Fibroblast of lung (primary cell): ENCODE data around the gene TGIF2. TPM values are rescaled to one million over a fixed set of nuclear protein-coding genes. Genes with fewer than 3 reads are reported as not detected.

Experiments used
- DNase-seq, 2 donors: peaks; one replicate each; pipeline versions ENCODE4 v3.0.0 to v3.0.0-alpha.2; 2010; ENCODE audit warnings: low read depth in 2 of 2
- H2AFZ ChIP-seq: 2 replicates; pipeline ENCODE4 v1.5.1; 2012; ENCODE audit warnings: low read length, control low read depth, inconsistent platforms
- H3K27ac ChIP-seq: 2 replicates; pipeline ENCODE4 v1.5.1; 2011; ENCODE audit warnings: low read length, control low read depth; ENCODE audit not compliant: insufficient read depth
- H3K27me3 ChIP-seq: 2 replicates; pipeline ENCODE4 v1.5.1; 2011; ENCODE audit warnings: mild to moderate bottlenecking, low read length; ENCODE audit not compliant: control insufficient read depth, insufficient read depth
- H3K36me3 ChIP-seq: 2 replicates; pipeline ENCODE4 v1.5.1; 2011; ENCODE audit warnings: low read length; ENCODE audit not compliant: control insufficient read depth, insufficient read depth
- H3K4me1 ChIP-seq: 2 replicates; pipeline ENCODE4 v1.5.1; 2011; ENCODE audit warnings: low read length; ENCODE audit not compliant: control insufficient read depth, insufficient read depth; ENCODE audit errors: extremely low read depth
- H3K4me2 ChIP-seq: 2 replicates; pipeline ENCODE4 v1.5.1; 2011; ENCODE audit warnings: low read length, control low read depth; ENCODE audit not compliant: insufficient read depth; ENCODE audit errors: extremely low read depth
- H3K4me3 ChIP-seq, 4 experiments: fragments of 200-600 bp in 1 of 4; sonication (generic) in 1 of 4; replicated peaks in 1 of 4; 2 replicates each; pipeline ENCODE4 v1.5.1; 2011 to 2016; ENCODE audit warnings: low read length in 4 of 4, low read depth in 3 of 4, mild to moderate bottlenecking in 3 of 4, control low read depth in 2 of 4, inconsistent platforms in 1 of 4, mixed read lengths in 1 of 4; ENCODE audit not compliant: insufficient read depth in 1 of 4; ENCODE audit errors: control extremely low read depth in 1 of 4
- H3K79me2 ChIP-seq: 2 replicates; pipeline ENCODE4 v1.5.1; 2012; ENCODE audit warnings: mild to moderate bottlenecking, low read length, inconsistent platforms; ENCODE audit not compliant: control insufficient read depth, insufficient read depth
- H3K9ac ChIP-seq: 2 replicates; pipeline ENCODE4 v1.5.1; 2011; ENCODE audit warnings: mild to moderate bottlenecking, low read length, control low read depth; ENCODE audit not compliant: insufficient read depth
- H3K9me3 ChIP-seq: 2 replicates; pipeline ENCODE4 v1.5.1; 2012; ENCODE audit warnings: low read depth, low read length; ENCODE audit not compliant: control insufficient read depth, insufficient read depth
- H4K20me1 ChIP-seq: 2 replicates; pipeline ENCODE4 v1.5.1; 2011; ENCODE audit warnings: low read length; ENCODE audit not compliant: control insufficient read depth, insufficient read depth; ENCODE audit errors: extremely low read depth
- CTCF ChIP-seq, 2 donors: IDR thresholded peaks in 1 of 2; conservative IDR thresholded peaks in 1 of 2; 1 replicate in 1 of 2; 2 replicates in 1 of 2; pipeline ENCODE4 v1.5.1; 2011 to 2012; ENCODE audit warnings: low read length in 2 of 2, control low read depth in 1 of 2, inconsistent platforms in 1 of 2, low read depth in 1 of 2, mild to moderate bottlenecking in 1 of 2
- EZH2 ChIP-seq: IDR thresholded peaks from 2 replicates; pipeline ENCODE4 v1.5.1; 2012; ENCODE audit warnings: low read length, control low read depth, mild to moderate bottlenecking; ENCODE audit errors: missing control alignments
- polyA plus RNA-seq, 2 donors: library from polyadenylated mRNA; depleted of rRNA in 1 of 2; stranded (reverse) in 1 of 2; unstranded in 1 of 2; fragments of >200 nt; gene quantifications; 2 replicates each; pipeline ENCODE4 v1.2.1, GENCODE V29; 2011 to 2012; ENCODE audit warnings: missing spikeins in 1 of 2
- total RNA-seq: library from RNA; depleted of rRNA; stranded (reverse); fragments of >200 nt; gene quantifications from 2 replicates; pipeline ENCODE4 v1.2.1, GENCODE V29; 2014

TGIF2 gene
- total and polyA plus RNA-seq, 2 donors (not counting 1 experiment from before 2014, with no cell fraction given), result 3.8 to 9.9 TPM

GRCh38 chr20:36532388-36532787, 41.0 kb upstream of the TGIF2 start:
- Histone ChIP-seq H3K9me3 (no peaks in the 10 kb centered on the region), H3K9ac (no peak overlapping the region), H3K4me1 (no peaks in the 10 kb centered on the region)

DNA sequence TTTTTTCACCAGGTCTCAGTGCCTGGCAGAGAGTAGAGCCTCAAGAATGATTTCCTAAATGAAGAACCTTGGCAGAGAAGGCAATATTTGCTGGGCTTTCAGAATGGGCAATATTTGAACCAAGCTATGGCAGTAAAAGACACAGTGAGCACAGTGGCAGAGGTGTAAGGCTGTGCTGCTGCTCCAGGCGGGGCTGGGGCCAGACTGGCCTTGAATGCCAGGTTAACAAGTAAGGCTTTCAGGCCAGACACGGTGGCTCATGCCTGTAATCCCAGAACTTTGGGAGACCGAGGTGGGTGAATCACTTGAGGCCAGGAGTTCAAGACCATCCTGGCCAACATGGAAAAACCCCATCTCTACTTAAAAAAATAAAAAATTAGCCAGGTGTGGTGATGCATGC, 40.6 kb upstream of the TGIF2 start:
- Histone ChIP-seq H3K4me1 (no peaks in the 10 kb centered on the region), H3K79me2 (no peaks in the 10 kb centered on the region), H3K4me2 (no peak overlapping the region), H2AFZ (no peak overlapping the region), H3K4me3 (no peak overlapping the region), H3K9ac (no peak overlapping the region), H3K27me3 (no peaks in the 10 kb centered on the region), H4K20me1 (no peaks in the 10 kb centered on the region), H3K9me3 (no peaks in the 10 kb centered on the region), H3K36me3 (peaks cover 9% of the 10 kb centered on the region), H3K27ac (no peak overlapping the region)
- TF ChIP-seq EZH2 (no peak), CTCF (conservative IDR thresholded peaks at IDR 0.05 in 1 of 2, IDR thresholded peaks at IDR 0.05 in 1 of 2; ENCODE audit: low read depth in 1 of 2, low read length in 2 of 2) (no peak)
- no peak for DNase-seq

More at GRCh38 chr20:36532388-36532787, 41.0 kb upstream of the TGIF2 start:
- DNase-seq, result no peak
- Histone ChIP-seq H3K27ac (no peak overlapping the region), H3K36me3 (peaks cover 10% of the 10 kb centered on the region), H2AFZ (no peak overlapping the region), H4K20me1 (no peaks in the 10 kb centered on the region), H3K79me2 (no peaks in the 10 kb centered on the region), H3K27me3 (no peaks in the 10 kb centered on the region), H3K4me2 (no peak overlapping the region), H3K4me3 (no peak overlapping the region)
- TF ChIP-seq CTCF (conservative IDR thresholded peaks at IDR 0.05 in 1 of 2, IDR thresholded peaks at IDR 0.05 in 1 of 2; ENCODE audit: low read depth in 1 of 2, low read length in 2 of 2), result no peak
- TF ChIP-seq EZH2, result no peak

DNA sequence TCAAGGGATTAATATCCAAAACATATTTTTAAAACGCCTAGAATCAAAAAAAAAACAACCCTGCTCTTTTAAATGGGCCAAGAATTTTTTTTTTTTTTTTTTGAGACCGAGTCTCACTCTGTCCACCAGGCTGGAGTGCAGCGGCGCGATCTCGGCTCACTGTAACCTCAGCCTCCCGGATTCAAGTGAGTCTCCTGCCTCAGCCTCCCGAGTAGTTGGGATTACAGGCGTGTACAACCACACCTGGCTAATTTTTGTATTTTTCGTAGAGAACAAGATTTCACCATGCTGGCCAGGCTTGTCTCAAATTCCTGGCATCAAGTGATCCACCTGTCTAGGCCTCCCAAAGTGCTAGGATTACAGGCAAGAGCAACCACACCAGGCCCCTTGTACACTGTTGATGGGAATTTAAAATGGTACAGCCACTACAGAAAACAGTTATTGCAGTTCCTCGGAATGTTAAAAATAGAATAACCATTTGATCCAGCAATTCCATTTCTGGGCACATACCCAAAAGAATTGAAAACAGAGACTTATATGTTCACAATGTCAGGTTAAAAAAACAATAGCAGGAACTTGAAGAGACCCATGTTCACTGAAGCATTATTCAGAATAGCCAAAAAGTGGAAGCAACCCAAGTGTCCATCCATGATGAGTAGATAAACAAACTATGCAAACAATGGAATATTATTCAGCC, 35.2 kb upstream of the TGIF2 start:
- no peaks in the 10 kb centered on the region for H3K36me3 ChIP-seq
- peak; percentile 65 to 81 for DNase-seq
- no peak overlapping the region for H3K9ac ChIP-seq
- peaks cover 9% of the 10 kb centered on the region for H3K4me1 ChIP-seq
- H4K20me1 ChIP-seq, result no peaks in the 10 kb centered on the region
- no peak overlapping the region for H3K27ac ChIP-seq
- H3K4me2 ChIP-seq, result no peak overlapping the region
- no peaks in the 10 kb centered on the region for H3K27me3 ChIP-seq
- H2AFZ ChIP-seq, result no peak overlapping the region
- no peak overlapping the region for H3K4me3 ChIP-seq
- TF ChIP-seq CTCF (conservative IDR thresholded peaks at IDR 0.05 in 1 of 2, IDR thresholded peaks at IDR 0.05 in 1 of 2; ENCODE audit: low read depth in 1 of 2, low read length in 2 of 2) (no peak), EZH2 (no peak)
- no peaks in the 10 kb centered on the region for H3K9me3 ChIP-seq
- peaks cover 18% of the 10 kb centered on the region for H3K79me2 ChIP-seq
